ENCODE measurements around the gene CFAP141. TPM values are rescaled to one million over a fixed set of nuclear protein-coding genes. Genes with fewer than 3 reads are reported as not detected.
A peak's percentile ranks its signal among the peaks of the same experiment; 100 is the strongest.

Gene CFAP141
- total and polyA plus RNA-seq, 10 donors = not detected

- intact Hi-C loops (cut with DNase I; ENCODE audit: low total_unique reads) = no loop called here
- TF ChIP-seq CTCF (IDR thresholded peaks at IDR 0.05 in 8 of 11, conservative IDR thresholded peaks at IDR 0.05 in 3 of 11) = no peak
- TF ChIP-seq POLR2AphosphoS5 (IDR thresholded peaks at IDR 0.05) = no peak
- TF ChIP-seq POLR2A (IDR thresholded peaks at IDR 0.05) = no peak
- H3K4me1 ChIP-seq = peaks cover 41 to 73% (median 62%) of the 10 kb centered on the region in 6 donors
- no peak for DNase-seq
- peak overlapping the region; percentile 92 to 99 (median 97) for H3K27ac ChIP-seq
- peaks cover 0 to 44% (median 24%) of the 10 kb centered on the region in 6 donors for H3K36me3 ChIP-seq
- H3K9me3 ChIP-seq = no peaks in the 10 kb centered on the region
- no peaks in the 10 kb centered on the region for H3K27me3 ChIP-seq (replicated peaks in 1 of 7)
- H3K4me3 ChIP-seq = peak overlapping the region; percentile 66 to 83 (median 74)
- 4 to 17% (median 11%) methylated on average over 5 of the region's 5 CpGs for WGBS, 5 donors
Measured at GRCh38 chr1:154219541-154219940, 13.4 kb upstream of the CFAP141 start.

GRCh38 chr1:154218545-154218944, 12.4 kb upstream of the CFAP141 start:
- peaks cover 34 to 64% (median 52%) of the 10 kb centered on the region in 6 donors for H3K4me1 ChIP-seq
- H3K4me3 ChIP-seq = peak overlapping the region in 4 of 8 donors; percentile 66 to 80 (median 74)
- WGBS, 5 donors = 73 to 84% (median 79%) methylated on average over 3 of the region's 3 CpGs
- intact Hi-C loops (cut with DNase I; ENCODE audit: low total_unique reads) = no loop called here
- TF ChIP-seq CTCF (IDR thresholded peaks at IDR 0.05 in 8 of 11, conservative IDR thresholded peaks at IDR 0.05 in 3 of 11) = no peak
- TF ChIP-seq POLR2A (IDR thresholded peaks at IDR 0.05) = no peak
- no peak for TF ChIP-seq POLR2AphosphoS5 (IDR thresholded peaks at IDR 0.05)
- H3K36me3 ChIP-seq = peaks cover 0 to 54% (median 34%) of the 10 kb centered on the region in 6 donors
- no peaks in the 10 kb centered on the region for H3K27me3 ChIP-seq (replicated peaks in 1 of 7)
- no peak for DNase-seq
- H3K27ac ChIP-seq = no peak overlapping the region
- no peaks in the 10 kb centered on the region for H3K9me3 ChIP-seq

- no peak for DNase-seq
- Histone ChIP-seq H3K27ac (no peak overlapping the region), H3K36me3 (peaks cover 14 to 98% (median 82%) of the 10 kb centered on the region in 6 donors), H3K4me3 (no peak overlapping the region), H3K4me1 (peaks cover 8 to 27% (median 13%) of the 10 kb centered on the region in 6 donors), H3K9me3 (no peaks in the 10 kb centered on the region), H3K27me3 (replicated peaks in 1 of 7) (no peaks in the 10 kb centered on the region)
- TF ChIP-seq POLR2AphosphoS5 (IDR thresholded peaks at IDR 0.05) = no peak
- no peak for TF ChIP-seq POLR2A (IDR thresholded peaks at IDR 0.05)
- no peak for TF ChIP-seq CTCF (IDR thresholded peaks at IDR 0.05 in 8 of 11, conservative IDR thresholded peaks at IDR 0.05 in 3 of 11)
- intact Hi-C loops (cut with DNase I; ENCODE audit: low total_unique reads) = no loop called here
- WGBS, 5 donors = 89 to 100% (median 96%) methylated on average over 1 of the region's 1 CpG
Measured at GRCh38 chr1:154213274-154213673, 7.1 kb upstream of the CFAP141 start.

GRCh38 chr1:154212083-154212482, 6.0 kb upstream of the CFAP141 start:
- Histone ChIP-seq H3K4me3 (no peak overlapping the region), H3K9me3 (no peaks in the 10 kb centered on the region), H3K4me1 (peaks cover 0 to 15% (median 1%) of the 10 kb centered on the region in 6 donors), H3K27ac (no peak overlapping the region), H3K36me3 (peaks cover 14 to 98% (median 84%) of the 10 kb centered on the region in 6 donors), H3K27me3 (replicated peaks in 1 of 7) (no peaks in the 10 kb centered on the region)
- TF ChIP-seq CTCF (IDR thresholded peaks at IDR 0.05 in 8 of 11, conservative IDR thresholded peaks at IDR 0.05 in 3 of 11) (no peak), POLR2A (IDR thresholded peaks at IDR 0.05) (no peak), POLR2AphosphoS5 (IDR thresholded peaks at IDR 0.05) (no peak)
- 91 to 99% (median 97%) methylated on average over 10 of the region's 10 CpGs for WGBS, 5 donors
- DNase-seq = no peak
- intact Hi-C loops (cut with DNase I; ENCODE audit: low total_unique reads) = no loop called here

All from spleen (tissue), 11 donors.